GM12878 (cell line): ENCODE measurements around the gene TRA2B. TPM values are rescaled to one million over a fixed set of nuclear protein-coding genes. Genes with fewer than 3 reads are reported as not detected.

Experiments
- ATF7 ChIP-seq: fragments of 450-650 bp; IDR thresholded peaks from 2 replicates; pipeline ENCODE4 v1.6.1; 2016; ENCODE audit warnings: low read depth, mild to moderate bottlenecking
- BACH1 ChIP-seq: fragments of 450-650 bp; IDR thresholded peaks from 2 replicates; pipeline ENCODE4 v1.6.1; 2017; ENCODE audit warnings: mild to moderate bottlenecking, borderline replicate concordance
- CBFB ChIP-seq: IDR thresholded peaks from 2 replicates; pipeline ENCODE4 v1.6.1; 2016; ENCODE audit warnings: antibody characterized with exemption, low read depth
- CHD1 ChIP-seq: IDR thresholded peaks from 2 replicates; pipeline ENCODE4 v1.6.1; 2012; ENCODE audit warnings: low read depth, low read length, improper control_type of control experiment
- CHD2 ChIP-seq: IDR thresholded peaks from 2 replicates; pipeline ENCODE4 v1.6.1; 2011; ENCODE audit warnings: low read depth, low read length, improper control_type of control experiment, borderline replicate concordance
- CREM ChIP-seq: IDR thresholded peaks from 2 replicates; pipeline ENCODE4 v1.6.1; 2014; ENCODE audit warnings: antibody characterized with exemption, low read depth
- GABPA ChIP-seq: IDR thresholded peaks from 2 replicates; pipeline ENCODE4 v1.6.1; 2014; ENCODE audit warnings: antibody characterized with exemption, low read depth, mild to moderate bottlenecking, inconsistent platforms
- GATAD2B ChIP-seq: fragments of 450-650 bp; conservative IDR thresholded peaks from 2 replicates; pipeline ENCODE4 v1.6.1; 2017; ENCODE audit warnings: low read depth, mild to moderate bottlenecking, moderate library complexity
- IKZF2 ChIP-seq, 2 experiments: fragments of 450-650 bp; IDR thresholded peaks; 2 replicates each; pipeline ENCODE4 v1.6.1; 2017; ENCODE audit warnings: mild to moderate bottlenecking in 2 of 2, moderate library complexity in 2 of 2
- IRF4 ChIP-seq: IDR thresholded peaks from 2 replicates; pipeline ENCODE4 v1.6.1; 2011; ENCODE audit warnings: low read depth, low read length
- LARP7 ChIP-seq: fragments of 450-650 bp; IDR thresholded peaks from 2 replicates; pipeline ENCODE4 v1.6.1; 2017; ENCODE audit warnings: mild to moderate bottlenecking
- POLR2AphosphoS5 ChIP-seq: IDR thresholded peaks from 2 replicates; pipeline ENCODE4 v1.6.1; 2011; ENCODE audit warnings: mild to moderate bottlenecking, low read length, inconsistent platforms
- RFX5 ChIP-seq: IDR thresholded peaks from 2 replicates; pipeline ENCODE4 v1.6.1; 2011; ENCODE audit warnings: low read depth, low read length, improper control_type of control experiment
- SUPT20H ChIP-seq: IDR thresholded peaks from 2 replicates; pipeline ENCODE4 v1.6.1; 2011; ENCODE audit warnings: low read depth, mild to moderate bottlenecking, low read length, moderate library complexity, borderline replicate concordance; ENCODE audit not compliant: control insufficient read depth
- TCF12 ChIP-seq: IDR thresholded peaks from 2 replicates; pipeline ENCODE4 v1.6.1; 2011; ENCODE audit warnings: low read depth, mild to moderate bottlenecking, low read length
- TCF3 ChIP-seq: IDR thresholded peaks from 2 replicates; pipeline ENCODE4 v1.6.1; 2012; ENCODE audit warnings: low read depth, mild to moderate bottlenecking, low read length, borderline replicate concordance; ENCODE audit not compliant: insufficient read depth
- polyA plus RNA-seq, 11 experiments: library from polyadenylated mRNA; depleted of rRNA in 4 of 11; unstranded in 6 of 11; stranded (reverse) in 5 of 11; fragments of >200 nt; fragmentation: Nextera tagmentation in 4 of 11; fragmentation: Illumina TruSeq in 1 of 11; extraction: Ambion mirVana in 4 of 11; extraction: Trizol in 1 of 11; gene quantifications; 1 replicate in 1 of 11; 2 replicates in 10 of 11; pipeline versions ENCODE4 v1.2.1 to v1.2.3, GENCODE V29; 2011 to 2016; ENCODE audit warnings: inconsistent platforms in 2 of 11, missing spikeins in 2 of 11, low read depth in 1 of 11
- total RNA-seq, 4 experiments: library from RNA; depleted of rRNA in 3 of 4; stranded (reverse); fragments of >200 nt in 3 of 4; fragmentation: Illumina TruSeq in 1 of 4; extraction: Trizol in 1 of 4; gene quantifications; 2 replicates each; pipeline versions ENCODE4 v1.2.1 to v1.2.3, GENCODE V29; 2013 to 2021
- TF ChIP-seq, protein P1 (sequence below): fragments of 450-650 bp; formaldehyde crosslinking; IDR thresholded peaks from 2 replicates; pipeline ENCODE4 v1.5.0; 2022; ENCODE audit warnings: mild to moderate bottlenecking, missing genetic modification characterization
- TF ChIP-seq, protein P2 (sequence below): fragments of 450-650 bp; IDR thresholded peaks from 2 replicates; pipeline ENCODE4 v1.6.1; 2018; ENCODE audit warnings: mild to moderate bottlenecking, low read depth, moderate library complexity; ENCODE audit not compliant: partially characterized antibody
- TF ChIP-seq, protein P3 (sequence below), 3 experiments: IDR thresholded peaks in 2 of 3; conservative IDR thresholded peaks in 1 of 3; 2 replicates each; pipeline ENCODE4 v1.5.1; 2011; ENCODE audit warnings: low read depth in 3 of 3, low read length in 3 of 3, mild to moderate bottlenecking in 3 of 3, control low read depth in 2 of 3, moderate library complexity in 2 of 3, inconsistent platforms in 1 of 3, mixed read lengths in 1 of 3; ENCODE audit not compliant: control insufficient read depth in 2 of 3, insufficient read depth in 1 of 3; ENCODE audit errors: extremely low read depth in 1 of 3

The TRA2B gene
- total and polyA plus RNA-seq, 10 of the 15 experiments (the other 5 are each of a cell fraction or from before 2014, with no cell fraction given), result 130 to 317 (median 278) TPM

DNA sequence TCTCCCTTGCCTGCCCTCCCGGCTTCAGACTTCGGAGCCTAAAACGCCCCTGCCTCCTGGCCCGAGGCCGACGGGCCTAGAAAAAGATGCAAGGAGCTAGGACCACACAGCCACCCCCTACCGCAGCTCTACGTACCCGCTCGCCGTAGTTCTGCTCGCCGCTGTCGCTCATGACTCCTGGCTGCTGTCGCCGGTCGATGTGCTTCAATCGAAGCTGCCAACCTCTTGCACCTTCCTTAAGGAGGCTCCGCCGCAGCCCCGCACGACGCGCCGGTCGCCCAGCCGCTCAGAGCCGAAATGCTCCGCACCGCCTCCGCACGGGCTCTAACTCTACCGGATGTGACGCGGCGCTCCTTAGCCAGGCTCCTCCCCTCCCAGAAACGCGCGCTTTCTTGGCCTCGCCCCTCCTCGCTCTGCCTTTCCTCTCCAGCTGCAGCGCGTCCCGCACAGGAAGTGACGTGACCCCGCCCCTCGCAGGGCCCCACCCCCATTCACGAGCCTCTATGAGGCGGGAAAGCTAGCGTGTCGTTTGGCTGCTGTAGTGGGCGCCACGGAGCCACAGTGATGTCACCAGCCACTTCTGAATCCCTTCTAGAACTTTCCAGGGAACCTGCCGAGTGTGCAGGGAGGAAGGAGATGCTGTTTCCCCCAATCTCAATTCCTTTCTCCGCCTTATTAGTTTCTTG lies at the start of gene TRA2B (continued):
- TF ChIP-seq, protein P1, sequence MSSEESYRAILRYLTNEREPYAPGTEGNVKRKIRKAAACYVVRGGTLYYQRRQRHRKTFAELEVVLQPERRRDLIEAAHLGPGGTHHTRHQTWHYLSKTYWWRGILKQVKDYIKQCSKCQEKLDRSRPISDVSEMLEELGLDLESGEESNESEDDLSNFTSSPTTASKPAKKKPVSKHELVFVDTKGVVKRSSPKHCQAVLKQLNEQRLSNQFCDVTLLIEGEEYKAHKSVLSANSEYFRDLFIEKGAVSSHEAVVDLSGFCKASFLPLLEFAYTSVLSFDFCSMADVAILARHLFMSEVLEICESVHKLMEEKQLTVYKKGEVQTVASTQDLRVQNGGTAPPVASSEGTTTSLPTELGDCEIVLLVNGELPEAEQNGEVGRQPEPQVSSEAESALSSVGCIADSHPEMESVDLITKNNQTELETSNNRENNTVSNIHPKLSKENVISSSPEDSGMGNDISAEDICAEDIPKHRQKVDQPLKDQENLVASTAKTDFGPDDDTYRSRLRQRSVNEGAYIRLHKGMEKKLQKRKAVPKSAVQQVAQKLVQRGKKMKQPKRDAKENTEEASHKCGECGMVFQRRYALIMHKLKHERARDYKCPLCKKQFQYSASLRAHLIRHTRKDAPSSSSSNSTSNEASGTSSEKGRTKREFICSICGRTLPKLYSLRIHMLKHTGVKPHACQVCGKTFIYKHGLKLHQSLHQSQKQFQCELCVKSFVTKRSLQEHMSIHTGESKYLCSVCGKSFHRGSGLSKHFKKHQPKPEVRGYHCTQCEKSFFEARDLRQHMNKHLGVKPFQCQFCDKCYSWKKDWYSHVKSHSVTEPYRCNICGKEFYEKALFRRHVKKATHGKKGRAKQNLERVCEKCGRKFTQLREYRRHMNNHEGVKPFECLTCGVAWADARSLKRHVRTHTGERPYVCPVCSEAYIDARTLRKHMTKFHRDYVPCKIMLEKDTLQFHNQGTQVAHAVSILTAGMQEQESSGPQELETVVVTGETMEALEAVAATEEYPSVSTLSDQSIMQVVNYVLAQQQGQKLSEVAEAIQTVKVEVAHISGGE (CRISPR knock-in tag), result no peak
- peak; percentile 44; the same call in 1 of the 2 replicates for TF ChIP-seq IRF4
- peak; percentile 87; the same call in 1 of the 2 replicates for TF ChIP-seq TCF12
- TF ChIP-seq SUPT20H, result no peak
- peak; percentile 85 for TF ChIP-seq TCF3
- peak; percentile 93 for TF ChIP-seq ATF7
- TF ChIP-seq, protein P2, sequence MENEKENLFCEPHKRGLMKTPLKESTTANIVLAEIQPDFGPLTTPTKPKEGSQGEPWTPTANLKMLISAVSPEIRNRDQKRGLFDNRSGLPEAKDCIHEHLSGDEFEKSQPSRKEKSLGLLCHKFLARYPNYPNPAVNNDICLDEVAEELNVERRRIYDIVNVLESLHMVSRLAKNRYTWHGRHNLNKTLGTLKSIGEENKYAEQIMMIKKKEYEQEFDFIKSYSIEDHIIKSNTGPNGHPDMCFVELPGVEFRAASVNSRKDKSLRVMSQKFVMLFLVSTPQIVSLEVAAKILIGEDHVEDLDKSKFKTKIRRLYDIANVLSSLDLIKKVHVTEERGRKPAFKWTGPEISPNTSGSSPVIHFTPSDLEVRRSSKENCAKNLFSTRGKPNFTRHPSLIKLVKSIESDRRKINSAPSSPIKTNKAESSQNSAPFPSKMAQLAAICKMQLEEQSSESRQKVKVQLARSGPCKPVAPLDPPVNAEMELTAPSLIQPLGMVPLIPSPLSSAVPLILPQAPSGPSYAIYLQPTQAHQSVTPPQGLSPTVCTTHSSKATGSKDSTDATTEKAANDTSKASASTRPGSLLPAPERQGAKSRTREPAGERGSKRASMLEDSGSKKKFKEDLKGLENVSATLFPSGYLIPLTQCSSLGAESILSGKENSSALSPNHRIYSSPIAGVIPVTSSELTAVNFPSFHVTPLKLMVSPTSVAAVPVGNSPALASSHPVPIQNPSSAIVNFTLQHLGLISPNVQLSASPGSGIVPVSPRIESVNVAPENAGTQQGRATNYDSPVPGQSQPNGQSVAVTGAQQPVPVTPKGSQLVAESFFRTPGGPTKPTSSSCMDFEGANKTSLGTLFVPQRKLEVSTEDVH, result peak; percentile 92
- TF ChIP-seq CHD1, result peak; percentile 95
- peak; percentile 100 for TF ChIP-seq POLR2AphosphoS5
- peak; percentile 91; the same call in 1 of the 2 replicates for TF ChIP-seq CBFB
- TF ChIP-seq, protein P3, sequence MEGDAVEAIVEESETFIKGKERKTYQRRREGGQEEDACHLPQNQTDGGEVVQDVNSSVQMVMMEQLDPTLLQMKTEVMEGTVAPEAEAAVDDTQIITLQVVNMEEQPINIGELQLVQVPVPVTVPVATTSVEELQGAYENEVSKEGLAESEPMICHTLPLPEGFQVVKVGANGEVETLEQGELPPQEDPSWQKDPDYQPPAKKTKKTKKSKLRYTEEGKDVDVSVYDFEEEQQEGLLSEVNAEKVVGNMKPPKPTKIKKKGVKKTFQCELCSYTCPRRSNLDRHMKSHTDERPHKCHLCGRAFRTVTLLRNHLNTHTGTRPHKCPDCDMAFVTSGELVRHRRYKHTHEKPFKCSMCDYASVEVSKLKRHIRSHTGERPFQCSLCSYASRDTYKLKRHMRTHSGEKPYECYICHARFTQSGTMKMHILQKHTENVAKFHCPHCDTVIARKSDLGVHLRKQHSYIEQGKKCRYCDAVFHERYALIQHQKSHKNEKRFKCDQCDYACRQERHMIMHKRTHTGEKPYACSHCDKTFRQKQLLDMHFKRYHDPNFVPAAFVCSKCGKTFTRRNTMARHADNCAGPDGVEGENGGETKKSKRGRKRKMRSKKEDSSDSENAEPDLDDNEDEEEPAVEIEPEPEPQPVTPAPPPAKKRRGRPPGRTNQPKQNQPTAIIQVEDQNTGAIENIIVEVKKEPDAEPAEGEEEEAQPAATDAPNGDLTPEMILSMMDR (IDR thresholded peaks at IDR 0.05 in 2 of 3, conservative IDR thresholded peaks at IDR 0.05 in 1 of 3; ENCODE audit: control insufficient read depth in 2 of 3, extremely low read depth in 1 of 3, insufficient read depth in 1 of 3, low read depth in 3 of 3, low read length in 3 of 3), result peak; percentile 30 to 31 (median 31); a peak in 4 of 6 replicates
- peak; percentile 80 for TF ChIP-seq GABPA
- TF ChIP-seq BACH1, result peak; percentile 89
- TF ChIP-seq IKZF2 (IDR thresholded peaks at IDR 0.05), result peak; percentile 24 to 42; a peak in 2 of 4 replicates
- TF ChIP-seq LARP7, result peak; percentile 98
- 0 out of 2 replicates have a peak, but pooled peaks have one; percentile 21 for TF ChIP-seq GATAD2B
- TF ChIP-seq CREM, result peak; percentile 89
- TF ChIP-seq CHD2, result peak; percentile 74; the same call in 1 of the 2 replicates
- 0 out of 2 replicates have a peak, but pooled peaks have one; percentile 37 for TF ChIP-seq RFX5
